ENCODE results near the gene SGTA.

The SGTA gene

GRCh38 chr19:2819540-2820111, 36.6 kb upstream of the SGTA start, which contains the start of gene ZNF554 (continued):
- TF ChIP-seq ZNF24 (tag by site-specific recombination; IDR thresholded peaks at IDR 0.05), result peak; percentile 52; the same call in 1 of the 2 replicates
- no peak for TF ChIP-seq EGR2 (tag by site-specific recombination; IDR thresholded peaks at IDR 0.05; ENCODE audit: low read depth)
- TF ChIP-seq, protein P1, sequence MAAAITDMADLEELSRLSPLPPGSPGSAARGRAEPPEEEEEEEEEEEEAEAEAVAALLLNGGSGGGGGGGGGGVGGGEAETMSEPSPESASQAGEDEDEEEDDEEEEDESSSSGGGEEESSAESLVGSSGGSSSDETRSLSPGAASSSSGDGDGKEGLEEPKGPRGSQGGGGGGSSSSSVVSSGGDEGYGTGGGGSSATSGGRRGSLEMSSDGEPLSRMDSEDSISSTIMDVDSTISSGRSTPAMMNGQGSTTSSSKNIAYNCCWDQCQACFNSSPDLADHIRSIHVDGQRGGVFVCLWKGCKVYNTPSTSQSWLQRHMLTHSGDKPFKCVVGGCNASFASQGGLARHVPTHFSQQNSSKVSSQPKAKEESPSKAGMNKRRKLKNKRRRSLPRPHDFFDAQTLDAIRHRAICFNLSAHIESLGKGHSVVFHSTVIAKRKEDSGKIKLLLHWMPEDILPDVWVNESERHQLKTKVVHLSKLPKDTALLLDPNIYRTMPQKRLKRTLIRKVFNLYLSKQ (tag by site-specific recombination; IDR thresholded peaks at IDR 0.05; ENCODE audit: borderline replicate concordance), result no peak
- TF ChIP-seq, protein P2, sequence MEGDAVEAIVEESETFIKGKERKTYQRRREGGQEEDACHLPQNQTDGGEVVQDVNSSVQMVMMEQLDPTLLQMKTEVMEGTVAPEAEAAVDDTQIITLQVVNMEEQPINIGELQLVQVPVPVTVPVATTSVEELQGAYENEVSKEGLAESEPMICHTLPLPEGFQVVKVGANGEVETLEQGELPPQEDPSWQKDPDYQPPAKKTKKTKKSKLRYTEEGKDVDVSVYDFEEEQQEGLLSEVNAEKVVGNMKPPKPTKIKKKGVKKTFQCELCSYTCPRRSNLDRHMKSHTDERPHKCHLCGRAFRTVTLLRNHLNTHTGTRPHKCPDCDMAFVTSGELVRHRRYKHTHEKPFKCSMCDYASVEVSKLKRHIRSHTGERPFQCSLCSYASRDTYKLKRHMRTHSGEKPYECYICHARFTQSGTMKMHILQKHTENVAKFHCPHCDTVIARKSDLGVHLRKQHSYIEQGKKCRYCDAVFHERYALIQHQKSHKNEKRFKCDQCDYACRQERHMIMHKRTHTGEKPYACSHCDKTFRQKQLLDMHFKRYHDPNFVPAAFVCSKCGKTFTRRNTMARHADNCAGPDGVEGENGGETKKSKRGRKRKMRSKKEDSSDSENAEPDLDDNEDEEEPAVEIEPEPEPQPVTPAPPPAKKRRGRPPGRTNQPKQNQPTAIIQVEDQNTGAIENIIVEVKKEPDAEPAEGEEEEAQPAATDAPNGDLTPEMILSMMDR (tag by site-specific recombination; IDR thresholded peaks at IDR 0.05), result peak; percentile 100
- TF ChIP-seq ZBTB20 (tag by site-specific recombination; IDR thresholded peaks at IDR 0.05), result peak; percentile 23; the same call in 1 of the 2 replicates
- TF ChIP-seq, protein P3, sequence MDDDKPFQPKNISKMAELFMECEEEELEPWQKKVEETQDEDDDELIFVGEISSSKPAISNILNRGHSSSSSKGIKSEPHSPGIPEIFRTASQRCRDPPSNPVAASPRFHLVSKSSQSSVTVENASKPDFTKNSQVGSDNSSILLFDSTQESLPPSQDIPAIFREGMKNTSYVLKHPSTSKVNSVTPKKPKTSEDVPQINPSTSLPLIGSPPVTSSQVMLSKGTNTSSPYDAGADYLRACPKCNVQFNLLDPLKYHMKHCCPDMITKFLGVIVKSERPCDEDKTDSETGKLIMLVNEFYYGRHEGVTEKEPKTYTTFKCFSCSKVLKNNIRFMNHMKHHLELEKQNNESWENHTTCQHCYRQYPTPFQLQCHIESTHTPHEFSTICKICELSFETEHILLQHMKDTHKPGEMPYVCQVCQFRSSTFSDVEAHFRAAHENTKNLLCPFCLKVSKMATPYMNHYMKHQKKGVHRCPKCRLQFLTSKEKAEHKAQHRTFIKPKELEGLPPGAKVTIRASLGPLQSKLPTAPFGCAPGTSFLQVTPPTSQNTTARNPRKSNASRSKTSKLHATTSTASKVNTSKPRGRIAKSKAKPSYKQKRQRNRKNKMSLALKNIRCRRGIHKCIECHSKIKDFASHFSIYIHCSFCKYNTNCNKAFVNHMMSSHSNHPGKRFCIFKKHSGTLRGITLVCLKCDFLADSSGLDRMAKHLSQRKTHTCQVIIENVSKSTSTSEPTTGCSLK (tag by site-specific recombination; IDR thresholded peaks at IDR 0.05), result no peak
- TF ChIP-seq REST (tag by site-specific recombination; IDR thresholded peaks at IDR 0.05), result peak; percentile 44; the same call in 1 of the 2 replicates
- peak; percentile 55; the same call in 1 of the 2 replicates for TF ChIP-seq YY1 (tag by site-specific recombination; IDR thresholded peaks at IDR 0.05)
- 0 out of 2 replicates have a peak, but pooled peaks have one; percentile 50 for TF ChIP-seq INSM2 (tag by site-specific recombination; IDR thresholded peaks at IDR 0.05)
- TF ChIP-seq, protein P4, sequence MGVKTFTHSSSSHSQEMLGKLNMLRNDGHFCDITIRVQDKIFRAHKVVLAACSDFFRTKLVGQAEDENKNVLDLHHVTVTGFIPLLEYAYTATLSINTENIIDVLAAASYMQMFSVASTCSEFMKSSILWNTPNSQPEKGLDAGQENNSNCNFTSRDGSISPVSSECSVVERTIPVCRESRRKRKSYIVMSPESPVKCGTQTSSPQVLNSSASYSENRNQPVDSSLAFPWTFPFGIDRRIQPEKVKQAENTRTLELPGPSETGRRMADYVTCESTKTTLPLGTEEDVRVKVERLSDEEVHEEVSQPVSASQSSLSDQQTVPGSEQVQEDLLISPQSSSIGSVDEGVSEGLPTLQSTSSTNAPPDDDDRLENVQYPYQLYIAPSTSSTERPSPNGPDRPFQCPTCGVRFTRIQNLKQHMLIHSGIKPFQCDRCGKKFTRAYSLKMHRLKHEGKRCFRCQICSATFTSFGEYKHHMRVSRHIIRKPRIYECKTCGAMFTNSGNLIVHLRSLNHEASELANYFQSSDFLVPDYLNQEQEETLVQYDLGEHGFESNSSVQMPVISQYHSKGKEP (tag by site-specific recombination; IDR thresholded peaks at IDR 0.05), result 0 out of 2 replicates have a peak, but pooled peaks have one; percentile 12
- TF ChIP-seq ZNF768 (tag by site-specific recombination; IDR thresholded peaks at IDR 0.05), result no peak
- TF ChIP-seq ZNF585B (tag by site-specific recombination; IDR thresholded peaks at IDR 0.05), result no peak
- TF ChIP-seq ZNF174 (tag by site-specific recombination; IDR thresholded peaks at IDR 0.05), result no peak
- TF ChIP-seq ZSCAN23 (tag by site-specific recombination; IDR thresholded peaks at IDR 0.05), result no peak
- TF ChIP-seq ZEB2 (tag by site-specific recombination; IDR thresholded peaks at IDR 0.05), result peak; percentile 53; the same call in 1 of the 2 replicates
- TF ChIP-seq PRDM2 (tag by site-specific recombination; IDR thresholded peaks at IDR 0.05; ENCODE audit: borderline replicate concordance), result no peak
- peak; percentile 77 for TF ChIP-seq KLF8 (tag by site-specific recombination; IDR thresholded peaks at IDR 0.05)
- peak; percentile 68 for TF ChIP-seq ZNF692 (tag by site-specific recombination; IDR thresholded peaks at IDR 0.05)
